ENCODE measurements around the gene TAL2.
"Not testable (repeated sequence)": the region's sequence is repeated elsewhere in the genome, so short reads cannot be mapped to it uniquely, and the experiment has no call there.

The TAL2 gene

GRCh38 chr9:105697871-105698270, 35.6 kb downstream of the TAL2 start:
- Mint-ChIP-seq H3K27ac (no peak overlapping the region), H3K27me3 (ENCODE audit: low read depth, poor library complexity) (peaks cover 19% of the 10 kb centered on the region), H3K4me3 (no peak overlapping the region), H3K36me3 (ENCODE audit: low read depth) (peaks cover 5% of the 10 kb centered on the region), H3K4me1 (peaks cover 42% of the 10 kb centered on the region), H3K9me3 (peaks cover 6% of the 10 kb centered on the region)
- no peak for DNase-seq
- TF ChIP-seq CTCF (IDR thresholded peaks at IDR 0.05): no peak

GRCh38 chr9:105698348-105698870, 36.2 kb downstream of the TAL2 start:
- peaks cover 14% of the 10 kb centered on the region for H3K27me3 Mint-ChIP-seq (ENCODE audit: low read depth, poor library complexity)
- H3K4me1 Mint-ChIP-seq: peaks cover 40% of the 10 kb centered on the region
- H3K27ac Mint-ChIP-seq: no peak overlapping the region
- DNase-seq: no peak
- H3K9me3 Mint-ChIP-seq: peaks cover 8% of the 10 kb centered on the region
- peaks cover 5% of the 10 kb centered on the region for H3K36me3 Mint-ChIP-seq (ENCODE audit: low read depth)
- TF ChIP-seq CTCF (IDR thresholded peaks at IDR 0.05): no peak
- no peak overlapping the region for H3K4me3 Mint-ChIP-seq

- TF ChIP-seq CTCF (IDR thresholded peaks at IDR 0.05): no peak
- Mint-ChIP-seq H3K27ac (no peak overlapping the region), H3K36me3 (ENCODE audit: low read depth) (peaks cover 5% of the 10 kb centered on the region), H3K4me3 (no peak overlapping the region), H3K9me3 (peaks cover 13% of the 10 kb centered on the region), H3K4me1 (peaks cover 25% of the 10 kb centered on the region), H3K27me3 (ENCODE audit: low read depth, poor library complexity) (no peaks in the 10 kb centered on the region)
- no peak for DNase-seq
These were observed 38.4 kb downstream of the TAL2 start for GRCh38 chr9:105700668-105701067.

- no peaks in the 10 kb centered on the region for H3K27me3 Mint-ChIP-seq (ENCODE audit: low read depth, poor library complexity)
- no peak overlapping the region for H3K27ac Mint-ChIP-seq
- peaks cover 8% of the 10 kb centered on the region for H3K36me3 Mint-ChIP-seq (ENCODE audit: low read depth)
- H3K9me3 Mint-ChIP-seq: peaks cover 13% of the 10 kb centered on the region
- no peak for DNase-seq
- H3K4me3 Mint-ChIP-seq: no peak overlapping the region
- TF ChIP-seq CTCF (IDR thresholded peaks at IDR 0.05): no peak
- peaks cover 20% of the 10 kb centered on the region for H3K4me1 Mint-ChIP-seq
These were observed 38.9 kb downstream of the TAL2 start for GRCh38 chr9:105701145-105701544.

- Mint-ChIP-seq H3K36me3 (ENCODE audit: low read depth) (peaks cover 11% of the 10 kb centered on the region), H3K27ac (no peak overlapping the region), H3K9me3 (peaks cover 11% of the 10 kb centered on the region), H3K27me3 (ENCODE audit: low read depth, poor library complexity) (no peaks in the 10 kb centered on the region), H3K4me3 (no peak overlapping the region), H3K4me1 (peaks cover 14% of the 10 kb centered on the region)
- TF ChIP-seq CTCF (IDR thresholded peaks at IDR 0.05): no peak
- DNase-seq: no peak
These were observed 40.0 kb downstream of the TAL2 start for GRCh38 chr9:105702207-105702606.

- H3K27me3 Mint-ChIP-seq (ENCODE audit: low read depth, poor library complexity); H3K4me3 Mint-ChIP-seq; DNase-seq; H3K4me1 Mint-ChIP-seq; H3K36me3 Mint-ChIP-seq (ENCODE audit: low read depth); H3K27ac Mint-ChIP-seq: not testable (repeated sequence)
- H3K9me3 Mint-ChIP-seq: peaks cover 11% of the 10 kb centered on the region
These were observed 41.4 kb downstream of the TAL2 start for GRCh38 chr9:105703638-105704037.
